ENCODE measurements around the gene COPG2.

The COPG2 gene

DNA sequence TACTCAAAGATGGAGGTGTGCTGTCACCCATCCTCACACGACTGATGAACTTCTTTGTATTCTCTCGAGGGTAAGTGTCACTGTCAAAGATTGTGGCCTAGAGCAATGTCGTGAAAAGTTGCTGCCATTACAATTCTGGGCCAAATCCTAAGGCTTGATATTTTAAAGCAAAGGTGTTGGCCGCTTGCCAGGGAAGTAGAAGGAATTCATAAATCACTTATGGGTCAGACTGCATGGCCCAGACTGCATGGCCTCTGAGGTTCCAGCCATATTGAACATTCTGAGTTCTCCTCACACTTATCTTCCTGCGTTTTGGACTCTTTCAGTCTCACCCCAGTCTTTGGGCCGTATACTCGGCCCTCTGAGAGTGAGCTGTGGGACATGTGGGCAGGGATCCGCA is 168.1 kb downstream of the COPG2 start:
- no peaks in the 10 kb centered on the region for H3F3A ChIP-seq (ENCODE audit: insufficient read depth)
- H3K27ac ChIP-seq (ENCODE audit: low read depth, low read length), result no peak overlapping the region
- no peak overlapping the region for H3K4me2 ChIP-seq (ENCODE audit: low read depth, low read length, poor library complexity, severe bottlenecking)
- H2AFZ ChIP-seq (ENCODE audit: low read depth, low read length, severe bottlenecking), result no peak overlapping the region
- no peaks in the 10 kb centered on the region for H3K9me2 ChIP-seq (replicated peaks; ENCODE audit: insufficient read depth, low read length)
- peaks cover 6% of the 10 kb centered on the region; the same call in 1 of the 2 replicates for H3K36me3 ChIP-seq (ENCODE audit: low read length)
- no peaks in the 10 kb centered on the region for H3K9me3 ChIP-seq (ENCODE audit: insufficient read depth, low read length)
- H3K4me3 ChIP-seq (ENCODE audit: insufficient read depth, low read length, poor library complexity, severe bottlenecking), result no peak overlapping the region
- no peaks in the 10 kb centered on the region for H3K79me2 ChIP-seq (ENCODE audit: insufficient read depth, low read length)
- TF ChIP-seq EZH2phosphoT487 (conservative IDR thresholded peaks at IDR 0.05; ENCODE audit: low read length) (no peak), CTCF (IDR thresholded peaks at IDR 0.05; ENCODE audit: insufficient read depth, low read length, poor library complexity, severe bottlenecking) (no peak)
- no peak overlapping the region for H3K9ac ChIP-seq (ENCODE audit: low read length)
- no peaks in the 10 kb centered on the region for H4K20me1 ChIP-seq (ENCODE audit: low read depth, low read length)
- no peaks in the 10 kb centered on the region for H3K27me3 ChIP-seq (ENCODE audit: low read length)

- H3K9me3 ChIP-seq (ENCODE audit: insufficient read depth, low read length), result peaks cover 7% of the 10 kb centered on the region; the same call in 1 of the 2 replicates
- no peaks in the 10 kb centered on the region for H4K20me1 ChIP-seq (ENCODE audit: low read depth, low read length)
- H3K4me3 ChIP-seq (ENCODE audit: insufficient read depth, low read length, poor library complexity, severe bottlenecking), result no peak overlapping the region
- H3K9me2 ChIP-seq (replicated peaks; ENCODE audit: insufficient read depth, low read length), result no peaks in the 10 kb centered on the region
- no peak overlapping the region for H2AFZ ChIP-seq (ENCODE audit: low read depth, low read length, severe bottlenecking)
- H3K27me3 ChIP-seq (ENCODE audit: low read length), result no peaks in the 10 kb centered on the region
- TF ChIP-seq CTCF (IDR thresholded peaks at IDR 0.05; ENCODE audit: insufficient read depth, low read length, poor library complexity, severe bottlenecking), result no peak
- TF ChIP-seq EZH2phosphoT487 (conservative IDR thresholded peaks at IDR 0.05; ENCODE audit: low read length), result no peak
- no peaks in the 10 kb centered on the region for H3K79me2 ChIP-seq (ENCODE audit: insufficient read depth, low read length)
- no peaks in the 10 kb centered on the region for H3F3A ChIP-seq (ENCODE audit: insufficient read depth)
- H3K9ac ChIP-seq (ENCODE audit: low read length), result no peak overlapping the region
- H3K27ac ChIP-seq (ENCODE audit: low read depth, low read length), result no peak overlapping the region
- no peaks in the 10 kb centered on the region for H3K36me3 ChIP-seq (ENCODE audit: low read length)
- H3K4me2 ChIP-seq (ENCODE audit: low read depth, low read length, poor library complexity, severe bottlenecking), result no peak overlapping the region
These were observed 174.1 kb downstream of the COPG2 start for GRCh38 chr7:130494431-130494858.

- H4K20me1 ChIP-seq (ENCODE audit: low read depth, low read length), result no peaks in the 10 kb centered on the region
- no peaks in the 10 kb centered on the region for H3K36me3 ChIP-seq (ENCODE audit: low read length)
- no peak overlapping the region for H2AFZ ChIP-seq (ENCODE audit: low read depth, low read length, severe bottlenecking)
- TF ChIP-seq EZH2phosphoT487 (conservative IDR thresholded peaks at IDR 0.05; ENCODE audit: low read length) (no peak), CTCF (IDR thresholded peaks at IDR 0.05; ENCODE audit: insufficient read depth, low read length, poor library complexity, severe bottlenecking) (no peak)
- no peaks in the 10 kb centered on the region for H3K27me3 ChIP-seq (ENCODE audit: low read length)
- H3K4me2 ChIP-seq (ENCODE audit: low read depth, low read length, poor library complexity, severe bottlenecking), result no peak overlapping the region
- no peaks in the 10 kb centered on the region for H3K79me2 ChIP-seq (ENCODE audit: insufficient read depth, low read length)
- peaks cover 7% of the 10 kb centered on the region; the same call in 1 of the 2 replicates for H3K9me3 ChIP-seq (ENCODE audit: insufficient read depth, low read length)
- H3K27ac ChIP-seq (ENCODE audit: low read depth, low read length), result no peak overlapping the region
- H3F3A ChIP-seq (ENCODE audit: insufficient read depth), result no peaks in the 10 kb centered on the region
- H3K4me3 ChIP-seq (ENCODE audit: insufficient read depth, low read length, poor library complexity, severe bottlenecking), result no peak overlapping the region
- H3K9me2 ChIP-seq (replicated peaks; ENCODE audit: insufficient read depth, low read length), result no peaks in the 10 kb centered on the region
- no peak overlapping the region for H3K9ac ChIP-seq (ENCODE audit: low read length)
These were observed 175.2 kb downstream of the COPG2 start for GRCh38 chr7:130493275-130493873.
